SK-N-SH (cell line): ENCODE measurements around the gene SETD3. TPM values are rescaled to one million over a fixed set of nuclear protein-coding genes. Genes with fewer than 3 reads are reported as not detected.

Experiments
- CTCF ChIA-PET: fragments of 300-600, 350-600 bp; formaldehyde crosslinking; extraction: SDS; loops from one replicate; lab custom pipeline; 2021; lab: Yijun Ruan, JAX
- POLR2A ChIA-PET: fragments of 350-600 bp; sonication (Branson Sonifier 250); formaldehyde crosslinking; extraction: SDS; loops from one replicate; lab custom pipeline; 2020; ENCODE audit warnings: antibody characterized with exemption, inconsistent platforms; lab: Yijun Ruan, JAX
- DNase-seq: peaks from one replicate; pipeline ENCODE4 v3.0.0; 2012
- H2AFZ ChIP-seq: fragments of 200-600 bp; sonication (generic); 2 replicates; pipeline ENCODE4 v1.8.1; 2016; ENCODE audit warnings: antibody characterized with exemption, mild to moderate bottlenecking, low read depth
- H3F3A ChIP-seq: fragments of 200-600 bp; sonication (generic); replicated peaks from 2 replicates; pipeline ENCODE3; 2016; ENCODE audit warnings: antibody characterized with exemption, mild to moderate bottlenecking; ENCODE audit not compliant: insufficient read depth
- H3K27ac ChIP-seq, 2 experiments: fragments of 200-500 bp in 1 of 2; fragments of 200-600 bp in 1 of 2; sonication (Bioruptor generic) in 1 of 2; sonication (generic), shearing (Covaris generic) in 1 of 2; 2 replicates each; pipeline versions ENCODE4 v1.5.1 to v1.6.1; 2014 to 2016; ENCODE audit warnings: low read depth in 2 of 2, inconsistent platforms in 1 of 2, low read length in 1 of 2, mild to moderate bottlenecking in 1 of 2, mixed read lengths in 1 of 2
- H3K27me3 ChIP-seq: fragments of 200-600 bp; sonication (generic), shearing (Covaris generic); 2 replicates; pipeline ENCODE4 v1.6.1; 2016; ENCODE audit warnings: mixed run types; ENCODE audit not compliant: insufficient read depth
- H3K36me3 ChIP-seq, 2 experiments: fragments of 200-500 bp in 1 of 2; fragments of 200-600 bp in 1 of 2; sonication (Bioruptor generic) in 1 of 2; sonication (generic) in 1 of 2; replicated peaks in 1 of 2; 2 replicates each; pipeline versions ENCODE3 to v1.5.1; 2014 to 2016; ENCODE audit warnings: low read length in 1 of 2, mild to moderate bottlenecking in 1 of 2; ENCODE audit not compliant: insufficient read depth in 2 of 2, control insufficient read depth in 1 of 2
- H3K4me1 ChIP-seq, 2 experiments: fragments of 200-500 bp in 1 of 2; fragments of 200-600 bp in 1 of 2; sonication (Bioruptor generic) in 1 of 2; sonication (generic), shearing (Covaris generic) in 1 of 2; 2 replicates each; pipeline versions ENCODE4 v1.5.1 to v1.6.1; 2014 to 2016; ENCODE audit warnings: low read depth in 1 of 2, low read length in 1 of 2, mixed run types in 1 of 2; ENCODE audit not compliant: insufficient read depth in 2 of 2, control insufficient read depth in 1 of 2
- H3K4me2 ChIP-seq: fragments of 200-600 bp; sonication (generic), shearing (Covaris generic); 2 replicates; pipeline ENCODE4 v1.6.1; 2017; ENCODE audit warnings: mixed run types
- H3K4me3 ChIP-seq, 2 experiments: fragments of 200-500 bp in 1 of 2; fragments of 200-600 bp in 1 of 2; sonication (Bioruptor generic) in 1 of 2; sonication (generic), shearing (Covaris generic) in 1 of 2; 2 replicates each; pipeline versions ENCODE4 v1.5.1 to v1.8.1; 2014 to 2016; ENCODE audit warnings: low read depth in 2 of 2, inconsistent platforms in 1 of 2, low read length in 1 of 2, mild to moderate bottlenecking in 1 of 2, mixed read lengths in 1 of 2, moderate library complexity in 1 of 2
- H3K79me2 ChIP-seq: fragments of 200-600 bp; sonication (generic); 2 replicates; pipeline ENCODE4 v1.8.1; 2017; ENCODE audit warnings: mild to moderate bottlenecking; ENCODE audit not compliant: insufficient read depth
- H3K9ac ChIP-seq: fragments of 200-600 bp; sonication (generic); 2 replicates; pipeline ENCODE4 v1.6.1; 2017; ENCODE audit warnings: mixed run types
- H3K9me2 ChIP-seq: fragments of 200-600 bp; sonication (generic); 2 replicates; pipeline ENCODE4 v1.6.1; 2017; ENCODE audit warnings: mixed run types
- H3K9me3 ChIP-seq: fragments of 200-600 bp; sonication (generic); 2 replicates; pipeline ENCODE4 v1.6.1; 2017; ENCODE audit warnings: mixed run types, mild to moderate bottlenecking, moderate library complexity
- H4K20me1 ChIP-seq: fragments of 200-600 bp; sonication (generic); 2 replicates; pipeline ENCODE4 v1.6.1; 2017; ENCODE audit warnings: mild to moderate bottlenecking, mixed run types; ENCODE audit not compliant: insufficient read depth
- ELF1 ChIP-seq: IDR thresholded peaks from 2 replicates; pipeline ENCODE4 v1.4.0; 2012
- EP300 ChIP-seq, 2 experiments: IDR thresholded peaks; 2 replicates each; pipeline versions ENCODE4 v1.4.0 to v1.6.1; 2012; ENCODE audit warnings: borderline replicate concordance in 1 of 2, low read depth in 1 of 2, low read length in 1 of 2
- FOSL2 ChIP-seq: IDR thresholded peaks from 2 replicates; pipeline ENCODE4 v1.4.0; 2012; ENCODE audit warnings: low read depth, mild to moderate bottlenecking, moderate library complexity, borderline replicate concordance
- GATA2 ChIP-seq: sonication (generic); formaldehyde crosslinking; IDR thresholded peaks from 2 replicates; pipeline ENCODE4 v1.5.0; 2020; ENCODE audit warnings: mild to moderate bottlenecking, missing genetic modification reagents
- IRF3 ChIP-seq: fragments of 150-350 bp; IDR thresholded peaks from 2 replicates; pipeline ENCODE4 v1.6.1; 2016; ENCODE audit warnings: mild to moderate bottlenecking, low read depth, low read length
- JUND ChIP-seq: IDR thresholded peaks from 2 replicates; pipeline ENCODE4 v1.4.0; 2012
- MEF2A ChIP-seq: IDR thresholded peaks from 2 replicates; pipeline ENCODE4 v1.4.0; 2012; ENCODE audit warnings: low read depth, borderline replicate concordance
- MXI1 ChIP-seq: IDR thresholded peaks from 2 replicates; pipeline ENCODE4 v1.6.1; 2012; ENCODE audit warnings: mild to moderate bottlenecking, low read depth, low read length, improper control_type of control experiment
- NFIC ChIP-seq: IDR thresholded peaks from 2 replicates; pipeline ENCODE4 v1.4.0; 2012; ENCODE audit warnings: borderline replicate concordance
- NRF1 ChIP-seq: IDR thresholded peaks from 2 replicates; pipeline ENCODE4 v1.6.1; 2012; ENCODE audit warnings: low read depth, mild to moderate bottlenecking, low read length
- RAD21 ChIP-seq: IDR thresholded peaks from 2 replicates; pipeline ENCODE4 v1.6.1; 2012; ENCODE audit warnings: mild to moderate bottlenecking, low read length
- RCOR1 ChIP-seq: fragments of 150-350 bp; IDR thresholded peaks from 2 replicates; pipeline ENCODE4 v1.6.1; 2017; ENCODE audit warnings: antibody characterized with exemption, low read length
- SIN3A ChIP-seq: IDR thresholded peaks from 2 replicates; pipeline ENCODE4 v1.6.1; 2012; ENCODE audit warnings: low read depth, mild to moderate bottlenecking, low read length, moderate library complexity, borderline replicate concordance
- TAF1 ChIP-seq: IDR thresholded peaks from 2 replicates; pipeline ENCODE4 v1.6.1; 2012; ENCODE audit warnings: low read depth, mild to moderate bottlenecking, low read length, moderate library complexity, borderline replicate concordance
- TCF12 ChIP-seq: IDR thresholded peaks from 2 replicates; pipeline ENCODE4 v1.4.0; 2012
- TEAD4 ChIP-seq: IDR thresholded peaks from 2 replicates; pipeline ENCODE4 v1.4.0; 2012; ENCODE audit warnings: mild to moderate bottlenecking, borderline replicate concordance; ENCODE audit not compliant: insufficient read depth
- ZBTB33 ChIP-seq: IDR thresholded peaks from 2 replicates; pipeline ENCODE4 v1.4.0; 2012; ENCODE audit warnings: low read depth, borderline replicate concordance
- WGBS: methylation state at CpG from one replicate; pipeline ENCODE4 v1.1.6; 2017; ENCODE audit warnings: low lambda C conversion rate; 5-methylcytosine and 5-hydroxymethylcytosine counted together
- polyA plus RNA-seq, 3 experiments: library from polyadenylated mRNA; depleted of rRNA; stranded (reverse); fragments of >200 nt; gene quantifications; 2 replicates each; pipeline ENCODE4 v1.2.3, GENCODE V29; 2012
- TF ChIP-seq, protein P1 (sequence below): IDR thresholded peaks from 2 replicates; pipeline ENCODE4 v1.4.0; 2012; ENCODE audit warnings: low read depth

SETD3 gene
- polyA plus RNA-seq, 1 of the 3 experiments (the other 2 are of a cell fraction), result 19.1 TPM

- no peak for TF ChIP-seq NFIC
These were observed 91.4 kb downstream of the SETD3 start (continued) for GRCh38 chr14:99389174-99389826.

GRCh38 chr14:99388286-99388685 is 92.4 kb downstream of the SETD3 start:
- no peaks in the 10 kb centered on the region for H3K36me3 ChIP-seq
- no peak overlapping the region for H3K4me2 ChIP-seq

More at GRCh38 chr14:99388286-99388685, 92.4 kb downstream of the SETD3 start:
- WGBS, result 87% methylated on average over 12 of the region's 12 CpGs
- TF ChIP-seq JUND (no peak), NRF1 (no peak), GATA2 (CRISPR knock-in tag) (no peak), IRF3 (no peak), RAD21 (no peak), RCOR1 (no peak), FOSL2 (no peak), SIN3A (no peak), MEF2A (no peak), ELF1 (no peak), TEAD4 (no peak), ZBTB33 (no peak), EP300 (IDR thresholded peaks at IDR 0.05; ENCODE audit: borderline replicate concordance in 1 of 2, low read depth in 1 of 2, low read length in 1 of 2) (no peak), TAF1 (no peak), TCF12 (no peak), MXI1 (no peak)
- TF ChIP-seq, protein P1, sequence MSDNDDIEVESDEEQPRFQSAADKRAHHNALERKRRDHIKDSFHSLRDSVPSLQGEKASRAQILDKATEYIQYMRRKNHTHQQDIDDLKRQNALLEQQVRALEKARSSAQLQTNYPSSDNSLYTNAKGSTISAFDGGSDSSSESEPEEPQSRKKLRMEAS, result no peak
- TF ChIP-seq, all 33 proteins: peak for 0
- POLR2A ChIA-PET, result no interaction called here
- Histone ChIP-seq H3K9me2 (no peaks in the 10 kb centered on the region), H3K9me3 (no peaks in the 10 kb centered on the region), H3K9ac (no peak overlapping the region), H3F3A (no peaks in the 10 kb centered on the region), H2AFZ (no peak overlapping the region), H3K27me3 (peaks cover 6% of the 10 kb centered on the region), H4K20me1 (no peaks in the 10 kb centered on the region), H3K79me2 (no peaks in the 10 kb centered on the region), H3K4me1 (no peaks in the 10 kb centered on the region), H3K4me3 (no peak overlapping the region), H3K27ac (no peak overlapping the region)
- CTCF ChIA-PET, result interaction anchor here (0.9 to 5.2 kb wide), 4 partner anchors 8 to 61 kb away, joined by 3 to 41 read pairs (median 6); no protein-coding TSS in a partner anchor
- no peak for DNase-seq
